ENCODE results near the gene LINGO4.

DNA sequence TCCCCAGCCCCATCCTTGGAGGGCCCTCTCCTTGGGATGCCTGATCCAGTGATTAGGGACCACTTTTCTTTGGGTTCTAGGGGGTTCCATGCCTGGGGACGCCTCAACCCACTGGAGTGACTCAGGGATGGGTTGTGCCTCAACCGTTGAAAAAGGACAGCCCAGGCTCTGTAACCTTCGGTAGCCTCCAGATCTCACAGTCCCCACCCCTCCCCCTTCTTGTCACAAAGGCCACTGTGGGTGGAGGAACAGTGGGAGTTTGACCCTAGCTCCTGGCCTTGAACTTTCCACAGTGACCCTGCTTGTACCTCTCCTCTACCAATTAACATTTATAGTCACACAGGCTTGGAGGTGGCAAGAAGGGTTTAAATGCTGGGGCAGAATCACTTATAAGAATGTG, 29.0 kb upstream of the LINGO4 start:
- TF ChIP-seq CTCF (IDR thresholded peaks at IDR 0.05) (no peak), POLR2AphosphoS5 (IDR thresholded peaks at IDR 0.05) (no peak)

Data from transverse colon (tissue), 4 donors.